PC-9 (cell line): ENCODE data around the gene FILIP1L. TPM values are rescaled to one million over a fixed set of nuclear protein-coding genes. Genes with fewer than 3 reads are reported as not detected.
A peak's percentile ranks its signal among the peaks of the same experiment; 100 is the strongest.
"Not testable (repeated sequence)": the region's sequence is repeated elsewhere in the genome, so short reads cannot be mapped to it uniquely, and the experiment has no call there.

Experiments used
- BruUV-seq: library from RNA; stranded (reverse); fragments of 400-500 nt; replicated peaks from 2 replicates; lab custom pipeline; 2021; lab: Mats Ljungman, UMichigan
- CTCF ChIA-PET: fragments of 300-600 bp; sonication (Branson Sonifier 250); formaldehyde crosslinking; loops from one replicate; lab custom pipeline; 2022; ENCODE audit warnings: antibody characterized with exemption; lab: Charles Lee
- POLR2A ChIA-PET: fragments of 300-600 bp; sonication (Branson Sonifier 250); formaldehyde crosslinking; loops from one replicate; lab custom pipeline; 2022; ENCODE audit warnings: antibody characterized with exemption; ENCODE audit not compliant: unreplicated experiment; lab: Charles Lee
- DNase-seq, 2 experiments: peaks; one replicate each; pipeline versions ENCODE4 v3.0.0 to v3.0.0-alpha.2; 2015 to 2022; ENCODE audit warnings: mixed read lengths in 1 of 2
- H2AFZ ChIP-seq: fragments of 200-600 bp; sonication (generic); 2 replicates; pipeline ENCODE4 v1.8.1; 2017; ENCODE audit warnings: antibody characterized with exemption
- H3F3A ChIP-seq: fragments of 200-600 bp; sonication (generic); 2 replicates; pipeline ENCODE4 v1.8.1; 2017; ENCODE audit warnings: antibody characterized with exemption, mild to moderate bottlenecking, low read depth; ENCODE audit not compliant: insufficient read depth
- H3K27ac ChIP-seq: fragments of 200-600 bp; sonication (generic); 2 replicates; pipeline ENCODE4 v1.6.1; 2016; ENCODE audit warnings: mixed run types
- H3K27me3 ChIP-seq: fragments of 200-600 bp; sonication (generic); 2 replicates; pipeline ENCODE4 v1.6.1; 2016; ENCODE audit warnings: low read depth, mixed run types; ENCODE audit not compliant: insufficient read depth
- H3K36me3 ChIP-seq: fragments of 200-600 bp; sonication (generic); 2 replicates; pipeline ENCODE4 v1.6.1; 2016; ENCODE audit warnings: low read depth, mixed run types
- H3K4me1 ChIP-seq: fragments of 200-600 bp; sonication (generic); replicated peaks from 2 replicates; pipeline ENCODE4 v1.6.1; 2016; ENCODE audit warnings: mixed run types; ENCODE audit not compliant: insufficient read depth
- H3K4me2 ChIP-seq: fragments of 200-600 bp; sonication (generic); 2 replicates; pipeline ENCODE4 v1.6.1; 2017; ENCODE audit warnings: mixed run types
- H3K4me3 ChIP-seq: fragments of 200-600 bp; sonication (generic); 2 replicates; pipeline ENCODE4 v1.6.1; 2016; ENCODE audit warnings: mixed run types
- H3K79me2 ChIP-seq: fragments of 200-600 bp; sonication (generic); 2 replicates; pipeline ENCODE4 v1.6.1; 2017; ENCODE audit warnings: low read depth, mixed run types
- H3K9me2 ChIP-seq: fragments of 200-600 bp; sonication (generic); 2 replicates; pipeline ENCODE4 v1.8.1; 2017; ENCODE audit warnings: mild to moderate bottlenecking; ENCODE audit not compliant: insufficient read depth
- H3K9me3 ChIP-seq: fragments of 200-600 bp; sonication (generic); 2 replicates; pipeline ENCODE4 v1.8.1; 2016; ENCODE audit warnings: low read depth; ENCODE audit not compliant: insufficient read depth
- H4K20me1 ChIP-seq: fragments of 200-600 bp; sonication (generic); 2 replicates; pipeline ENCODE4 v1.8.1; 2017; ENCODE audit not compliant: insufficient read depth
- EZH2 ChIP-seq: fragments of 200-600 bp; sonication (generic); IDR thresholded peaks from 2 replicates; pipeline ENCODE4 v1.8.0; 2017; ENCODE audit warnings: antibody characterized with exemption, low read depth
- intact Hi-C: fragments of 100-400 bp; cut with micrococcal nuclease; formaldehyde crosslinking; loops from one replicate; pipeline ENCODE4 v1.10.0; 2022; ENCODE audit not compliant: unreplicated experiment
- total RNA-seq: library from RNA; stranded (reverse); gene quantifications from 2 replicates; pipeline ENCODE4 v1.2.3, GENCODE V29; 2021
- TF ChIP-seq, protein P1 (sequence below): fragments of 200-600 bp; sonication (generic); conservative IDR thresholded peaks from 2 replicates; pipeline ENCODE4 v1.6.1; 2017; ENCODE audit warnings: mixed run types, antibody characterized with exemption, mild to moderate bottlenecking, moderate library complexity

Gene FILIP1L
- total RNA-seq, 1 experiment from 2014 or later: 16.8 TPM

DNA sequence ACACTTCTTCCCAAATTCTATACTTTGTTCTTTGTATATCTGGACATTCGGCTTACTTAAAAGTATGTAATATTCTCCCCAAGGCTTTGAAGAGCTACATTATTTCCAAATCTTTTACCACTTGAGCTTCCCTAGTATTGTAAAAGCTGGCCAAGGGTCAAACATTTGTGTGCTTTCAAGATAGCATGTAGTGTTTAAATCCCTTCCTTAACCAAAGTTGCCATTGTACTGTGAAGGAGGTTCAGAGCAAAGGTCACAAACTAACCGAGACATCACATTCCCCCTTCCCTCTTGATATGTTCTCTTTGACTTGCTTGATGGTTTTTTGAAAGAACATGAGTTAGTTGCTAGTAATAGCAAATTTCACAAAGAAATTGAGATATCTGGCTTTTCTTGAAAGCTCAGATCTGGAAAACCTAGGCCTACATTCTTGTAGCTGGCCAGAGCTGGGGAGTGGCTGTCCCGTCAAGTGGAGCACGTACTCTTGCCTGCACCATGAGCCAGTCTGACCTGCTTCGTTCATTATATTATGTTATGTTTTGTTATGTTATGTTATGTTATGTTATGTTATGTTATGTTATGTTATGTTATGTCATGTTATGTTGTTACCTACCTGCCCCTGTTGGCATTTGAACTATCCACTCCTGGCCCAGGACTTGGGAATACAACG is 60.2 kb downstream of the FILIP1L start:
- Histone ChIP-seq H3K27me3 (no peaks in the 10 kb centered on the region), H3K36me3 (no peaks in the 10 kb centered on the region), H4K20me1 (no peaks in the 10 kb centered on the region), H3K79me2 (no peaks in the 10 kb centered on the region), H3K9me2 (no peaks in the 10 kb centered on the region), H3K4me3 (no peak overlapping the region), H3K4me2 (no peak overlapping the region), H3F3A (no peaks in the 10 kb centered on the region; the same call in 1 of the 2 replicates), H3K4me1 (peaks cover 10% of the 10 kb centered on the region), H3K9me3 (no peaks in the 10 kb centered on the region), H2AFZ (no peak overlapping the region), H3K27ac (no peak overlapping the region)
- intact Hi-C loops: no loop called here
- CTCF ChIA-PET: no interaction called here
- TF ChIP-seq, protein P1, sequence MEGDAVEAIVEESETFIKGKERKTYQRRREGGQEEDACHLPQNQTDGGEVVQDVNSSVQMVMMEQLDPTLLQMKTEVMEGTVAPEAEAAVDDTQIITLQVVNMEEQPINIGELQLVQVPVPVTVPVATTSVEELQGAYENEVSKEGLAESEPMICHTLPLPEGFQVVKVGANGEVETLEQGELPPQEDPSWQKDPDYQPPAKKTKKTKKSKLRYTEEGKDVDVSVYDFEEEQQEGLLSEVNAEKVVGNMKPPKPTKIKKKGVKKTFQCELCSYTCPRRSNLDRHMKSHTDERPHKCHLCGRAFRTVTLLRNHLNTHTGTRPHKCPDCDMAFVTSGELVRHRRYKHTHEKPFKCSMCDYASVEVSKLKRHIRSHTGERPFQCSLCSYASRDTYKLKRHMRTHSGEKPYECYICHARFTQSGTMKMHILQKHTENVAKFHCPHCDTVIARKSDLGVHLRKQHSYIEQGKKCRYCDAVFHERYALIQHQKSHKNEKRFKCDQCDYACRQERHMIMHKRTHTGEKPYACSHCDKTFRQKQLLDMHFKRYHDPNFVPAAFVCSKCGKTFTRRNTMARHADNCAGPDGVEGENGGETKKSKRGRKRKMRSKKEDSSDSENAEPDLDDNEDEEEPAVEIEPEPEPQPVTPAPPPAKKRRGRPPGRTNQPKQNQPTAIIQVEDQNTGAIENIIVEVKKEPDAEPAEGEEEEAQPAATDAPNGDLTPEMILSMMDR: no peak
- TF ChIP-seq EZH2: no peak
- no TSS peak for BruUV-seq
- POLR2A ChIA-PET: interaction anchor here (0.6 kb wide), 1 partner anchor 170 kb away, joined by 3 read pairs; no protein-coding TSS in a partner anchor
- no peak for DNase-seq

DNA sequence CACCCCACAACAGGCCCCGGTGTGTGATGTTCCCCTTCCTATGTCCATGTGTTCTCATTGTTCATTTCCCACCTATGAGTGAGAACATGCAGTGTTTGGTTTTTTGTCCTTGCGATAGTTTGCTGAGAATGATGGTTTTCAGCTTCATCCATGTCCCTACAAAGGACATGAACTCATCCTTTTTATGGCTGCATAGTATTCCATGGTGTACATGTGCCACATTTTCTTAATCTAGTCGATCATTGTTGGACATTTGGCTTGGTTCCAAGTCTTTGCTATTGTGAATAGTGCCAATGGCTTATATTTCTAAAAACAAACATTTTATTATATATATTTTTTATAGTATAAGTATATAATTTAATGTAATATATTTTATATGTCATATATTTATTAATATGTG is 62.8 kb downstream of the FILIP1L start:
- H3K4me1 ChIP-seq: peaks cover 36% of the 10 kb centered on the region
- H3K9me2 ChIP-seq, DNase-seq, H3K27ac ChIP-seq, POLR2A ChIA-PET, H3K4me2 ChIP-seq, H3K4me3 ChIP-seq, intact Hi-C loops, H4K20me1 ChIP-seq, BruUV-seq, H3K79me2 ChIP-seq, H2AFZ ChIP-seq, H3K36me3 ChIP-seq, H3K9me3 ChIP-seq, CTCF ChIA-PET, H3K27me3 ChIP-seq: not testable (repeated sequence)
- peaks cover 22% of the 10 kb centered on the region; the same call in 1 of the 2 replicates for H3F3A ChIP-seq

DNA sequence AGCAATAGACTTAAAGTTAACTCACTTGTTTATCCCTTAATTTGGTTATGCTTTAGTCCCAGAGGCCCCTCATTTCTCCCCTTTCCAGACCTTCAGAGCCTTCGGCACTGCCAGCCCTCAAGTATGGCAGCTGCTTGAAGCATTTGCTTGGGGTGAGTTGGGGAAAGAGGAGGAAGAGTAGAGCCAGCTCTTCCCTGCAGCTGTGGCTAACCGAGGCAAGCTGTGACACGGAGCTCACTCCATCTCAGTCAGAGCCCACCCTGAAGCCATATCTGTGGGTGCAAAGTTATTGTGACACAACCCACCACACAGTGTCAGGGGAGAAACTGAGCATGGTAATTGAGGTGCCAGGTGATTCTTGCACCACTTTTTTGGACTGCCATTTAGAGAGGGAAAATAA is 66.1 kb downstream of the FILIP1L start:
- Histone ChIP-seq H3K4me1 (peaks cover 60% of the 10 kb centered on the region), H3K4me2 (peak overlapping the region; percentile 71), H3K9me3 (no peaks in the 10 kb centered on the region; the same call in 1 of the 2 replicates), H3K79me2 (no peaks in the 10 kb centered on the region; the same call in 1 of the 2 replicates), H3K27me3 (no peaks in the 10 kb centered on the region), H4K20me1 (no peaks in the 10 kb centered on the region), H3K27ac (peak overlapping the region; percentile 76), H3K4me3 (peak overlapping the region; percentile 3; the same call in 1 of the 2 replicates), H3F3A (peaks cover 31% of the 10 kb centered on the region; the same call in 1 of the 2 replicates), H2AFZ (no peak overlapping the region), H3K9me2 (no peaks in the 10 kb centered on the region), H3K36me3 (0 out of 2 replicates have a peak, but pooled peaks cover 3% of the 10 kb centered on the region)
- TF ChIP-seq, protein P1: no peak
- no peak for TF ChIP-seq EZH2
- CTCF ChIA-PET: interaction anchor here (0.5 to 1.2 kb wide), 3 partner anchors 102 to 205 kb away, joined by 3 to 4 read pairs (median 4); no protein-coding TSS in a partner anchor
- POLR2A ChIA-PET: interaction anchor here (0.6 to 1.1 kb wide), 2 partner anchors 11 to 150 kb away, joined by 4 to 6 read pairs; no protein-coding TSS in a partner anchor
- DNase-seq: no peak
- no TSS peak for BruUV-seq
- intact Hi-C loops: no loop called here
